Stimulated activated CD4-positive, alpha-beta T cell treated with anti-CD3 and anti-CD28 coated beads, Interleukin-1b, Interleukin-23, amount 100 ng/mL, for 48 hours (primary cell): ENCODE data around the gene GRIA3.
"Not testable (repeated sequence)": the region's sequence is repeated elsewhere in the genome, so short reads cannot be mapped to it uniquely, and the experiment has no call there.

ENCODE experiments used
- DNase-seq: peaks from one replicate; pipeline ENCODE4 v3.0.0-alpha.2; 2020

Gene GRIA3

GRCh38 chrX:123476611-123477219, 292.6 kb downstream of the GRIA3 start:
- DNase-seq, result no peak

- no peak for DNase-seq
Observed at GRCh38 chrX:123477673-123478072, 293.6 kb downstream of the GRIA3 start.

DNA sequence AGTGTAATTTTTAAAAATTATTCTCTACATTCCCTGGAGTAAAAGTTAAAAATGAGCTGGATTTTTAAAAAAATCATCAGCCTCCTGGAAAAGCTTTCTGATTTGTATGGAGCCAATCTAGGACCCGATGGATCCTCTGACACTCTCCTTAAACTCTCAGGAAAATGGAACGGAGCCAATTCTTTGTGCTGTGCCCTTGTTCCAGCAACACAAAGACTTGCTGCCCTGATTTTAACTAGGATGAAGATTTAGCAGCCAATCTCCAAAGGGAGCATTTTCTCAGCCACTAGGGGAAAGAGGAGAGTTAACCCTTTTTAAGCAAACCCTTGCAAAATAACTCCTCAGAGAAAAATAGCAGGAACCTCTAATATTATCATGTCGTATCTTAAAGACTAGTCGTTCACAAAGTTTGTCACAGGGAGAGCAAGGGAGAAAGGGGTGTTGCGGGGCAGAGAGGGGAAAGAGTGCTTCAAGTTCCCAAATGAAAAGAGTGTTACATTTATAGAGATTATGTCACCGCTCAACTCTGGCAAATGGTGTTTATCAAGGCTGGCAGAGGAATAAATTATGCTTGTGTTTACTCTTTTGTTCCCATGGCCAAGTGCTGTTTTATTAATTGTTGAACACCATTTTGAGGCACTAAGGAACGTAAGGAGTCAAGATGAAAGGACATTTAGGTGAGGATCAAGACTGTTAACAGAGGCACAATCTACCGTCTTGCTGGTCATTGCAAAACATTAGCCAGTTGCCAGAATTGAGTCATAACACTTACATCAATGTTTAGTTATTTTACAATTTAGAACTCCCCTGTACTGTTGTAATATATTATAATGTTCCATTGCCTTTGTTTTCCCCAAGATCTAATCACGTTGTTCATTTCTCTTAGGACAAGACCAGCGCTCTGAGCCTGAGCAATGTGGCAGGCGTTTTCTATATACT, 298.1 kb downstream of the GRIA3 start:
- DNase-seq, result no peak

DNA sequence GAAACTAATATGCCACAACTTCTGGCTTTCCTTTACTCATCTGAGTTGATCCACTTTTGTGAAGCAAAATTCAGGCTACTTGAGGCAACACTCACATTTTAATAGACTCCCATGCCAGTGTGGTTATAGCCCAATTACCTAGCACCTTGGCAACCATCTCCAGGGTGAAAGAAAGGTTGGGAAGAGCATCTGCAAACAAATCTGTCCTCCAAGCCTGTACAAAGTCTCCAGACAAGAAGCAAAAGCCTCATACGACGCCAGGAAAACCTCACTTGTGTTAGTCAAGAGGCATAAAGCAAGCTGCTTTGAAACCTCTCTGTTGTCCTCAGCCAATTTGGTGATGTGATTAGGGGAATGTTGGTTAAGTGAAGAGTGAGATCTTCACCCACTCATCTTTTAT, 302.2 kb downstream of the GRIA3 start:
- no peak for DNase-seq

- DNase-seq, result no peak
Observed at GRCh38 chrX:123487236-123487635, 303.2 kb downstream of the GRIA3 start.

DNA sequence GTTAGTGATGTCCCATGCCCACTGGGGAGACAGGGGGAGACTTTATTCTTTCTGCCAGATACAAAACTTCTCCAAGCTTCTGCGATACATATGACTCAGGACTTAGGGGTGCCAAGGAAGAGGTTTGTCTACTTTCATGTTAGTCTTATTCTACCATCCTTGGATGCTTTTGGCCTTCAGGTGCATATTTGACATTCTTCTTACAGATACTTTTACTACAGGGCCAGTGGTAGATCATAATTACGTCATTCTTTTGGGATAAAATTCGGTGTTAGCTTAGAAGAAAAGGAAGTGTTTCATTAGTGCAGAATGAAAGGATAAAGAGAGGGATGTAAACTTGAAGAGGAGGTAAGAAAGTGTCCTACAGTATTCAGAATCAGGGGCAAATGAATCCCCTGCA, 303.6 kb downstream of the GRIA3 start:
- no peak for DNase-seq

GRCh38 chrX:123489011-123489410, 304.9 kb downstream of the GRIA3 start:
- no peak for DNase-seq

GRCh38 chrX:123493857-123494256, 309.8 kb downstream of the GRIA3 start:
- DNase-seq, result no peak

DNA sequence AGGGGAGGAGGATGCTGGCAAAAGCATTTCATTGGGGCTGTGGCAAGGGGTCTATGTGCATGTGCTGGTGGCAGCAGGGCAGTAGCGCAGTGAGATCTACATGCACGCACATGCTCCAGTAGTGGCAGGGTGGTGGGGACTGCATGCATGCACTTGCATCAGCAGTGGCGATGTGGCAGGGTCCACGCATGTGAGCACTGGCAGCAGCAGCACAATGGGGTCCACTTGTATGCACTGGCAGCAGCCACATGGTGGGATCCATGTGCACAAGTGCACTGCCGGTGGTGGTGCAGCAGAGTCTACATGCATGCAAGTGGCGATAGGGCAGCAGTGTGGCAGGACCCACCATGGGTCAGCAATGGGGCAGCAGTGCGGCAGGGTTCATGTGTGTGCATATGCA, 315.7 kb downstream of the GRIA3 start:
- no peak for DNase-seq

DNA sequence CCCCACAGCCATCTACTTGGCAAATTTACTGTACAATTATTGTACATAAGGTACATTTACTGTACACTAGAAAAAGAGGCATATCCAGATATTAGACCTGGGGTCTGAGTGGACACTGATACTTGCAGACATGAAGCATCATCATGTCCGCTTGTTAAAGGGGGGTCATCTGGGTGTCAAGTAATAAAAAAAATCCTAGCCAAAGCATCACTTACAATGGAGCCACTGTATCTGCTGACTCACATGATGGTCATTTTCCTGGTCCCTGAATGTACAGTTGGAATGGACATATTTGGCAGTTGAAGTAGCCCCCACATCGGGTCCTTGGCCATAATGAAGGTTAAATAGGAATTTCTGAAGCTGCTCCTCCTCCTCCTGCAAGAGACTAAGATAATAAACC, 320.0 kb downstream of the GRIA3 start:
- DNase-seq, result no peak

GRCh38 chrX:123504630-123505270, 320.7 kb downstream of the GRIA3 start:
- DNase-seq, result no peak

GRCh38 chrX:123513585-123514278, 329.7 kb downstream of the GRIA3 start:
- DNase-seq, result no peak

GRCh38 chrX:123514279-123514640, 330.2 kb downstream of the GRIA3 start:
- not testable (repeated sequence) for DNase-seq

GRCh38 chrX:123518791-123519190, 334.7 kb downstream of the GRIA3 start:
- DNase-seq, result no peak

- DNase-seq, result no peak
Observed at GRCh38 chrX:123525123-123525725, 341.1 kb downstream of the GRIA3 start.

DNA sequence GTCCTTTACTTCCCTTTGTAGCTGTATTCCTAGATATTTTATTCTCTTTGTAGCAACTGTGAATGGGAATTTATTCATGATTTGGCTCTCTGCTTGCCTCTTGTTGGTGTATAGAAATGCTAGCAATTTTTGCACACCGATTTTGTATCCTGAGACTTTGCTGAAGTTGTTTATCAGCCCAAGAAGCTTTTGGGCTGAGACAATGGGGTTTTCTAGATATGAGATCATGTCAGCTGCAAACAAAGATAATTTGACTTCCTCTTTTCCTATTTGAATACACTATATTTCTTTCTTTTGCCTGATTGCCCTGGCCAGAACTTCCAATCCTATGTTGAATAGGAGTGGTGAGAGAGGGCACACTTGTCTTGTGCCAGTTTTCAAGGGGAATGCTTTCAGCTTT, 346.6 kb downstream of the GRIA3 start:
- DNase-seq, result not testable (repeated sequence)
